GM12878 (cell line): ENCODE measurements around the gene CYP1A1.

Experiments used
- CHD2 ChIP-seq: IDR thresholded peaks from 2 replicates; pipeline ENCODE4 v1.6.1; 2011; ENCODE audit warnings: low read depth, low read length, improper control_type of control experiment, borderline replicate concordance
- EZH2 ChIP-seq: IDR thresholded peaks from 2 replicates; pipeline ENCODE4 v1.6.1; 2012; ENCODE audit warnings: low read depth, mild to moderate bottlenecking, control low read depth, inconsistent platforms, low read length, borderline replicate concordance; ENCODE audit not compliant: control insufficient read depth
- HDGF ChIP-seq: fragments of 450-650 bp; IDR thresholded peaks from 2 replicates; pipeline ENCODE4 v1.6.1; 2016; ENCODE audit warnings: antibody characterized with exemption
- JUNB ChIP-seq: IDR thresholded peaks from 2 replicates; pipeline ENCODE4 v1.6.1; 2016; ENCODE audit warnings: antibody characterized with exemption, mild to moderate bottlenecking
- POLR2A ChIP-seq: IDR thresholded peaks from 2 replicates; pipeline ENCODE4 v1.6.1; 2011; ENCODE audit warnings: low read depth, mild to moderate bottlenecking, low read length
- RBBP5 ChIP-seq: fragments of 200-600 bp; sonication (generic); conservative IDR thresholded peaks from 2 replicates; pipeline ENCODE4 v1.6.1; 2016
- RUNX3 ChIP-seq: IDR thresholded peaks from 2 replicates; pipeline ENCODE4 v1.6.1; 2012; ENCODE audit warnings: low read length, inconsistent platforms
- SMC3 ChIP-seq: IDR thresholded peaks from 2 replicates; pipeline ENCODE4 v1.6.1; 2011; ENCODE audit warnings: low read length, improper control_type of control experiment, borderline replicate concordance
- SUPT20H ChIP-seq: IDR thresholded peaks from 2 replicates; pipeline ENCODE4 v1.6.1; 2011; ENCODE audit warnings: low read depth, mild to moderate bottlenecking, low read length, moderate library complexity, borderline replicate concordance; ENCODE audit not compliant: control insufficient read depth
- TF ChIP-seq, protein P1 (sequence below): IDR thresholded peaks from 2 replicates; pipeline ENCODE4 v1.6.1; 2012; ENCODE audit warnings: low read depth, low read length, improper control_type of control experiment
- TF ChIP-seq, protein P2 (sequence below), 3 experiments: IDR thresholded peaks in 2 of 3; conservative IDR thresholded peaks in 1 of 3; 2 replicates each; pipeline ENCODE4 v1.5.1; 2011; ENCODE audit warnings: low read depth in 3 of 3, low read length in 3 of 3, mild to moderate bottlenecking in 3 of 3, control low read depth in 2 of 3, moderate library complexity in 2 of 3, inconsistent platforms in 1 of 3, mixed read lengths in 1 of 3; ENCODE audit not compliant: control insufficient read depth in 2 of 3, insufficient read depth in 1 of 3; ENCODE audit errors: extremely low read depth in 1 of 3
- TF ChIP-seq, protein P3 (sequence below): IDR thresholded peaks from 2 replicates; pipeline ENCODE4 v1.6.1; 2011; ENCODE audit warnings: low read depth, mild to moderate bottlenecking, low read length, moderate library complexity, borderline replicate concordance; ENCODE audit errors: extremely low read depth
- TF ChIP-seq, protein P4 (sequence below): IDR thresholded peaks from 2 replicates; pipeline ENCODE4 v1.6.1; 2012; ENCODE audit warnings: mild to moderate bottlenecking, low read depth, low read length

DNA sequence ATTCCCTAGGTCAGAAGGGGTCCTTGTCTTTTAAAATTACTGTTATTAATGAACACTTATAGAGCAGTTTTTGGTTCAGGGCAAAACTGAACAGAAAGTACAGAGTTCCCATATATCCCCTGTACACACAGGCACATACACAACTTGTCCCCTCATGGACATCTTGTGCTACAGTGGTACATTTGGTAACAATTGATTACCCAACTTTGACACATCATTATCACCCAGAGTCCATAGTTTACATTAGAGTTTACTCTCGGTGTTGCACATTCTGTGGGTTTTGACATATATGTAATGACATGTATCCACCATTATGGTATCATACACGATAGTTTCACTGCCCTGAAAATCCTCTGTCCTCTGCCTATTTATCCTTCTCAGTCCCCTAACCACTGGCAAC is 28.5 kb downstream of the CYP1A1 start:
- TF ChIP-seq, protein P1, sequence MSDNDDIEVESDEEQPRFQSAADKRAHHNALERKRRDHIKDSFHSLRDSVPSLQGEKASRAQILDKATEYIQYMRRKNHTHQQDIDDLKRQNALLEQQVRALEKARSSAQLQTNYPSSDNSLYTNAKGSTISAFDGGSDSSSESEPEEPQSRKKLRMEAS = no peak
- TF ChIP-seq SUPT20H (no peak), HDGF (no peak), EZH2 (no peak), RBBP5 (no peak), POLR2A (no peak), JUNB (no peak), SMC3 (no peak), RUNX3 (no peak), CHD2 (no peak)
- TF ChIP-seq, protein P2, sequence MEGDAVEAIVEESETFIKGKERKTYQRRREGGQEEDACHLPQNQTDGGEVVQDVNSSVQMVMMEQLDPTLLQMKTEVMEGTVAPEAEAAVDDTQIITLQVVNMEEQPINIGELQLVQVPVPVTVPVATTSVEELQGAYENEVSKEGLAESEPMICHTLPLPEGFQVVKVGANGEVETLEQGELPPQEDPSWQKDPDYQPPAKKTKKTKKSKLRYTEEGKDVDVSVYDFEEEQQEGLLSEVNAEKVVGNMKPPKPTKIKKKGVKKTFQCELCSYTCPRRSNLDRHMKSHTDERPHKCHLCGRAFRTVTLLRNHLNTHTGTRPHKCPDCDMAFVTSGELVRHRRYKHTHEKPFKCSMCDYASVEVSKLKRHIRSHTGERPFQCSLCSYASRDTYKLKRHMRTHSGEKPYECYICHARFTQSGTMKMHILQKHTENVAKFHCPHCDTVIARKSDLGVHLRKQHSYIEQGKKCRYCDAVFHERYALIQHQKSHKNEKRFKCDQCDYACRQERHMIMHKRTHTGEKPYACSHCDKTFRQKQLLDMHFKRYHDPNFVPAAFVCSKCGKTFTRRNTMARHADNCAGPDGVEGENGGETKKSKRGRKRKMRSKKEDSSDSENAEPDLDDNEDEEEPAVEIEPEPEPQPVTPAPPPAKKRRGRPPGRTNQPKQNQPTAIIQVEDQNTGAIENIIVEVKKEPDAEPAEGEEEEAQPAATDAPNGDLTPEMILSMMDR (IDR thresholded peaks at IDR 0.05 in 2 of 3, conservative IDR thresholded peaks at IDR 0.05 in 1 of 3; ENCODE audit: control insufficient read depth in 2 of 3, extremely low read depth in 1 of 3, insufficient read depth in 1 of 3, low read depth in 3 of 3, low read length in 3 of 3) = no peak
- TF ChIP-seq, protein P3, sequence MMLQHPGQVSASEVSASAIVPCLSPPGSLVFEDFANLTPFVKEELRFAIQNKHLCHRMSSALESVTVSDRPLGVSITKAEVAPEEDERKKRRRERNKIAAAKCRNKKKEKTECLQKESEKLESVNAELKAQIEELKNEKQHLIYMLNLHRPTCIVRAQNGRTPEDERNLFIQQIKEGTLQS = no peak
- TF ChIP-seq, protein P4, sequence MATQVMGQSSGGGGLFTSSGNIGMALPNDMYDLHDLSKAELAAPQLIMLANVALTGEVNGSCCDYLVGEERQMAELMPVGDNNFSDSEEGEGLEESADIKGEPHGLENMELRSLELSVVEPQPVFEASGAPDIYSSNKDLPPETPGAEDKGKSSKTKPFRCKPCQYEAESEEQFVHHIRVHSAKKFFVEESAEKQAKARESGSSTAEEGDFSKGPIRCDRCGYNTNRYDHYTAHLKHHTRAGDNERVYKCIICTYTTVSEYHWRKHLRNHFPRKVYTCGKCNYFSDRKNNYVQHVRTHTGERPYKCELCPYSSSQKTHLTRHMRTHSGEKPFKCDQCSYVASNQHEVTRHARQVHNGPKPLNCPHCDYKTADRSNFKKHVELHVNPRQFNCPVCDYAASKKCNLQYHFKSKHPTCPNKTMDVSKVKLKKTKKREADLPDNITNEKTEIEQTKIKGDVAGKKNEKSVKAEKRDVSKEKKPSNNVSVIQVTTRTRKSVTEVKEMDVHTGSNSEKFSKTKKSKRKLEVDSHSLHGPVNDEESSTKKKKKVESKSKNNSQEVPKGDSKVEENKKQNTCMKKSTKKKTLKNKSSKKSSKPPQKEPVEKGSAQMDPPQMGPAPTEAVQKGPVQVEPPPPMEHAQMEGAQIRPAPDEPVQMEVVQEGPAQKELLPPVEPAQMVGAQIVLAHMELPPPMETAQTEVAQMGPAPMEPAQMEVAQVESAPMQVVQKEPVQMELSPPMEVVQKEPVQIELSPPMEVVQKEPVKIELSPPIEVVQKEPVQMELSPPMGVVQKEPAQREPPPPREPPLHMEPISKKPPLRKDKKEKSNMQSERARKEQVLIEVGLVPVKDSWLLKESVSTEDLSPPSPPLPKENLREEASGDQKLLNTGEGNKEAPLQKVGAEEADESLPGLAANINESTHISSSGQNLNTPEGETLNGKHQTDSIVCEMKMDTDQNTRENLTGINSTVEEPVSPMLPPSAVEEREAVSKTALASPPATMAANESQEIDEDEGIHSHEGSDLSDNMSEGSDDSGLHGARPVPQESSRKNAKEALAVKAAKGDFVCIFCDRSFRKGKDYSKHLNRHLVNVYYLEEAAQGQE = no peak
